Activated CD4-positive, CD25-positive, alpha-beta regulatory T cell treated with anti-CD3 and anti-CD28 coated beads, Interleukin-2, amount 50 U/mL, for 24 hours (primary cell): ENCODE results near the gene CTAG2.
"Not testable (repeated sequence)": the region's sequence is repeated elsewhere in the genome, so short reads cannot be mapped to it uniquely, and the experiment has no call there.

Source experiments
- ATAC-seq, 2 donors: fragments of 150-1000 bp; cut with Tn5 transposase; one replicate each; pipeline ENCODE4 v1.10.0; 2021; ENCODE audit warnings: mild to moderate bottlenecking in 1 of 2, moderate library complexity in 1 of 2

The CTAG2 gene

GRCh38 chrX:154653413-154653812 is at the start of gene CTAG2:
Gene CTAG2 (minus strand): TSS chrX:154653579. CDS start chrX:154653515, 64 bp downstream.
- ATAC-seq, result not testable (repeated sequence)

DNA sequence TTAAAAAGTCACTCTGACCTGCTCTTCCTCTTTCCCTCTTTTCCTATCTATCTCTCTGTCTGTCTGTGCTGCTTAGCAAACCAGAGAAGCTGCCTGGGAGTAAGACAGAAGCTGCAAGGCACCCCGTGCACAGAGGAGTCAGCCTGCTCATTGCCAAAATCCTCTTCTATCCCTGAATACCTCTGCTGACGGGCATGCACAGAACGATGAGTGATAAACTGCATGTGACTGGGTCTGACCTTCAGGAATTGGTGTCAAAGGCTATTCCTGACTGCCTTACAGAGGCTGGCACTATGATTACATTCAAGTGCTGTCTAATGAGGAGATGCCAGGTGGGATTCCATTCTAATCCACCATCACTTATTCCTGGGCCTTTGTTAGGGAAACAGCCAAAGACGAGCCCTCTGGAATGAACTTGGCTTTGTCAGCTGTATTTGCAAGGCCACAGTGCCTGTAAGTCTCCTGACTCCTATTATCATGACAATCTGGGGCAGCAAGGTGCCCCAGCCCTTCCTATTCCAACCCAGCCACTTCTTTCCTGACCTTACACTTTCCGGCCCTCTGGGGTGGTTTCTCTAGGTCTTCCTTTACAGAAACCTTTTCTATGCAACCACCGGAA is 45.4 kb upstream of the CTAG2 start:
- no peak for ATAC-seq

DNA sequence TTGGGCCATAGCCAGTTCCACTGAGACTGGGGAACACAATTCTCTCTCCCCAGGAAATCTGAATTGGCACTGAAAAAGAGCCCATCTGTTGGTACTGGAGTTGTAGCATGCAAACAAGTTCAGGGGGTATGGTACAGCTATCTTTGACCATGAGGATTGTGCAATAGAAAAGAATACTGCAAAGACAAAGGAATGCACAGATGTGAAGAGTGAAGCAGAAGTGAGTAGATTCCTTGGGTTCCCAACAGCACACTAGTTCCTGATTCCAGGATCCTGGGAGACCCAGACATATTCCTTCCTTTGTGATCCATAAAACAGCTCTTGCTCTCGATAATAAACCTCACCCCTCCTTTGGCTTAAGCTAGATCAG is 43.3 kb upstream of the CTAG2 start:
- no peak for ATAC-seq

DNA sequence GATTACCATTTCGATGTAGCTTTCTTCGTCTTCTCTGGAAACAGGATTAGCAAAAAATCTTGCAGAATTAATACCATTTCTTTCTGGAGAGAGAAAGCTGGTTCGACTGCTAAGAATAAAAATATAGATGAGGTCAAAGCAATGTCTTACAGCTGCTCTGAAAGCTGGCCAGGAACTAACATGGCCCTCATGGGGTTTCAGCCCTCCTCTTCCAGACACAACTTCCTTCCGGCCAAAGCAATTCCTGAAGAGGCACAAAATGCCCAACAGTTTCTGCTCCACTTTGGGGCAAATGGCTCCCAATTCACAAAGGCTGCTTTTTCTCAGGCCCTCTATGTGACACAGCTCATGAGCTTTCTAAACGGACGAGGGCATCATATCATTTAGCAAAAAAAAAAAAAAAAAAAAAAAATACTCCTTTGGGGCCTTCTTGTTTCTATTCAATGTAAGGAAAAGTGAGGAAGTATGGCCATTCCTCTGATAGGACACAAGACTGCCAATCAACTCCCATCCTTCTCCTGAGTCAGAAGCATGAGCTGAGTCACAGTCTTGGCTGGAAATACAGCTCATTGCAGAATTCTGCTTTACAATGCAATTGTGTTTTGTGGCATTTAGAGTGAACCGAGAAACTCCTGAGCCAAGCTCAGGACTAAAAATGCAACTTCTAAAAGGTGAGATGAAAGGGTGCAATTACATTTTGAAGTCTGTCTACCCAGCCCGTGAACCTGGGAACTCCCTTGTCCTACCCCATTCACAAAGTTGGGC is 42.7 kb upstream of the CTAG2 start:
- no peak for ATAC-seq

GRCh38 chrX:154693394-154693793 is 40.0 kb upstream of the CTAG2 start:
- no peak for ATAC-seq

DNA sequence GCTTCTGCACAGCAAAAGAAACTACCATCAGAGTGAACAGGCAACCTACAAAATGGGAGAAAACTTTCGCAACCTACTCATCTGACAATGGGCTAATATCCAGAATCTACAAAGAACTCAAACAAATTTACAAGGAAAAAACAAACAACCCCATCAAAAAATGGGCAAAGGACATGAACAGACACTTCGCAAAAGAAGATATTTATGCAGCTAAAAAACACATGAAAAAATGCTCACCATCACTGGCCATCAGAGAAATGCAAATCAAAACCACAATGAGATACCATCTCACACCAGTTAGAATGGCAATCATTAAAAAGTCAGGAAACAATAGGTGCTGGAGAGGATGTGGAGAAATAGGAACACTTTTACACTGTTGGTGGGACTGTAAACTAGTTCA is 37.1 kb upstream of the CTAG2 start:
- ATAC-seq, result not testable (repeated sequence)

DNA sequence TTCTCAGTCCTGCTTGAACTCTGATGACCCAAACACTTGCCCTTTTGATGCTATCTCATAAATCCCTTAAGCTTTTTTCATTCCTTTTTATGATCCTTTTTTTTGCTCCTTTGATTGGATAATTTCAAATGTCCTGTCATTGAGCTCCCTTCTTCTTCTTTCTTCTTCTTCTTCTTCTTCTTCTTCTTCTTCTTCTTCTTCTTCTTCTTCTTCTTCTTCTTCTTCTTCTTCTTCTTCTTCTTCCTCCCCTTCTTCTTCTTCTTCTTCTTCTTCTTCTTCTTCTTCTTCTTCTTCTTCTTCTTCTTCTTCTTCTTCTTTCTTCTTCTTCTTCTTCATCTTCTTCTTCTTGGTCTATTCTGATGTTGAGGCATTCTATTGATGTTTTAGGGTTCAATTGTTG is 18.7 kb upstream of the CTAG2 start:
- ATAC-seq, result not testable (repeated sequence)

- not testable (repeated sequence) for ATAC-seq
Observed at GRCh38 chrX:154670848-154671247, 17.5 kb upstream of the CTAG2 start.

- ATAC-seq, result no peak
Observed at GRCh38 chrX:154661899-154662298, 8.5 kb upstream of the CTAG2 start.

DNA sequence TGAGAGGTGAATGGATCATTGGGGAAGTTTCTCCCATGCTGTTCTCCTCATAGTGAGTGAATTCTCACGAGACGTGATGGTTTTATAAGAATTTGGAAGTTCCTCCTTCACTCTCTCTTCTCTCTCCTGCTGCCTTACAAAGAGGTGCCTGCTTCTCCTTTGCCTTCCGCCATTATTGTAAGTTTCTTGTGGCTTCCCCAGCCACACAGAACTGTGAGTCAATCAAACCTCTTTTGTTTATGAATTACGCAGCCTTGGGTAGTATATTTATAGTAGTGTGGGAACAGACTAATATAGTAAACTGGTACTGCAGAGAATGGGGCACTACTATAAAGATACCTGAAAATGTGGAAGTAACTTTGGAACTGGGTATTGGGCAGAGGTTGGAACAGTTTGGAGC is 7.8 kb upstream of the CTAG2 start:
- no peak for ATAC-seq

DNA sequence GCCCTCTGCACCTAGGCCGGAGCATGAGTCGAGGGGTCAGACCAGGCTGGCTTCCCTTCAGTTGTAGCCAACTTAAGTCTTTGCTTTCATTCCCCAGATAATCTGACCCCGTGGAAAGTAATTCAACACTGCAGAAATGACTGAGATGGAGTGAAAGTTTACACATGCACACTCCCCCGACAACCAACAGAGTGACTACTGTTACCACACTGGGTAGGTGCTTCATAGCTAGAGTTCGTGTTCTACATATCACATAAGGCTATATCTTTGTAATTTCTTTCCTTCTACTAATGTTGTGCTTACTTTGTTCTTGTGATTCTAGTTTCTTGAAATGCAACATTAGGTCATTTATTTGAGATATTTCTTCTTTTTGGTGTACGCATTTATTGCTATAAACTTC is 7.2 kb upstream of the CTAG2 start:
- ATAC-seq, result no peak

- no peak for ATAC-seq
Observed at GRCh38 chrX:154658957-154659356, 5.6 kb upstream of the CTAG2 start.

- no peak for ATAC-seq
Observed at GRCh38 chrX:154658187-154658586, 4.8 kb upstream of the CTAG2 start.

DNA sequence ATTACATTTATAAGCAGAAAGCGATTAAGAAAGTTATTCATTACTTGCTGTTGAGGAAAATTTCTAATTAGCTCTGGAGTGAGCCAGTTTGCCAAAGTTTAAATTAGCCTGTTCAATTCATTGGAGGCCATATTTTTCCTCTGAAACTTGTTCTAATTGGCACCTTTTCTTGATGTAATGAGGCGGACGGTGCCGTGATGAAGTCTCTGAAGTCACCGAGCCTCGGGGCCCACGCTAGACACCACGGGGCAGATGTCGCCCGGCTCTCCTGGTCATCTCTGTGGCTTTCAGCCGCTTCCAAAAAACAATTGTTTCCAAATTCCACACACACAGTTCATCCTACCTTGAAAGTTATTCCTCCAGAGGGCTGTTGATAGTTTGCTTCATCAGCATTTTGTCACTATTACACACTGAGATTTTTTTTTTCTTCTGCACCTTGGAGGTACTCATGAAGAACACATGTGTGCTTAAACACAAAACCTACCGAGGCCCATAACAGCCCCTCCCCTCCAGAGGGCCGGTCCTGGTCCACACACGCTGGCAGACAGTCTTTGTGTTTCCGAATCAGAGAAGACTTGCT is 3.9 kb upstream of the CTAG2 start:
- no peak for ATAC-seq

DNA sequence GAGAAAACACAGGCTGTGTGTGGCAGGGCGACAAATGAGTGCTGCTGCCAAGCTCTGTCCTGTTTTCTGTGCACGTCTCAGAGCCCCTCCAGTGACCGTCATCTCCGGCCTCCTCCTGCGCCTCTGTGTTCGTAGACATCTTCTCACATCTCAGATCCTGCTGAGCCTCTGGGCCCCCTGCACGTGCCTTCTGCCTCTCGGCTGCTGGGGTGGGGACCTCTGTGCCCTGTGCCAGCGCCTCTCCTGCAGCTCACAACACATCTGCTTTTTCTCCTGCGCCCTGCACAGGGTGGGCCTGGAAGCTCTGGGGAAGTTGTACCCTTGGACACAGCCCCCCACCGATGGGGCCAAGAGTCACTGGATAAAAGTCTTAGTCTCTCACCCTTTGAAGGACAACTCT is 2.4 kb upstream of the CTAG2 start:
- no peak for ATAC-seq

- ATAC-seq, result no peak
Observed at GRCh38 chrX:154655346-154655745, 2.0 kb upstream of the CTAG2 start.

GRCh38 chrX:154654925-154655324 is 1.5 kb upstream of the CTAG2 start:
- no peak for ATAC-seq

GRCh38 chrX:154654372-154654771 is 993 bp upstream of the CTAG2 start:
- no peak for ATAC-seq

GRCh38 chrX:154653048-154653401 is 354 bp downstream of the CTAG2 start:
- no peak for ATAC-seq

- no peak for ATAC-seq
Observed at GRCh38 chrX:154652311-154653047, 900 bp downstream of the CTAG2 start.

GRCh38 chrX:154650221-154650510 is 3.2 kb downstream of the CTAG2 start:
- no peak for ATAC-seq

- no peak for ATAC-seq
Observed at GRCh38 chrX:154649503-154650220, 3.7 kb downstream of the CTAG2 start.

- ATAC-seq, result no peak
Observed at GRCh38 chrX:154648931-154649330, 4.4 kb downstream of the CTAG2 start.
